Activated naive CD4-positive, alpha-beta T cell treated with anti-CD3 and anti-CD28 coated beads, Interleukin-2, amount 50 U/mL, for 24 hours (primary cell): ENCODE data around the gene TBC1D21.

Source experiments
- H3K27ac Mint-ChIP-seq: one replicate; pipeline ENCODE4 v1.8.0; 2021; ENCODE audit warnings: mild to moderate bottlenecking, mixed read lengths
- H3K27me3 Mint-ChIP-seq: one replicate; pipeline ENCODE4 v1.8.0; 2021; ENCODE audit warnings: mixed read lengths
- H3K36me3 Mint-ChIP-seq: one replicate; pipeline ENCODE4 v1.8.0; 2021; ENCODE audit warnings: mixed read lengths
- H3K4me1 Mint-ChIP-seq: one replicate; pipeline ENCODE4 v1.8.0; 2021; ENCODE audit warnings: mixed read lengths
- H3K4me3 Mint-ChIP-seq: one replicate; pipeline ENCODE4 v1.8.0; 2021; ENCODE audit warnings: mild to moderate bottlenecking, mixed read lengths
- H3K9me3 Mint-ChIP-seq: one replicate; pipeline ENCODE4 v1.8.0; 2021; ENCODE audit warnings: mixed read lengths

TBC1D21 gene

DNA sequence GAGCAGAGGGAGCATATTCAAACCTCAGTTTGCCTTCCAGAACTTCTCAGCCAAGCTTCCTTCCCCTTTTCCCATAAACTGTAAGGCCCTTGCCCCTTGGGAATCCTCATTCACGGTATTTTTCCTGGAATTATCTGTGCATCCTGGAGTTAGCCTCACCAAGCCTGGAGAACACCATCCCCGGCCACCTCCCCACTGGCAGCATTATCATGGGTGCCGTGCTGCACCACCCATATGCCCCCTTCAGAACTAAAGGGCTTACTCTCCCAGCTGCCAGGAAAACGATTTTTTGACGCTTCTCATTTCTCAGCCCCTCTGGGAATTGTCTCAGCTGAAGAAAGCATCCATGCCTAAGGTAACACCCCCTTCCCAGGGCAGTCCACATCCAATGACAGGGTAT, 20.9 kb upstream of the TBC1D21 start:
- Mint-ChIP-seq H3K4me1 (no peaks in the 10 kb centered on the region), H3K9me3 (no peaks in the 10 kb centered on the region), H3K27me3 (peaks cover 22% of the 10 kb centered on the region), H3K27ac (no peak overlapping the region), H3K36me3 (no peaks in the 10 kb centered on the region), H3K4me3 (no peak overlapping the region)

DNA sequence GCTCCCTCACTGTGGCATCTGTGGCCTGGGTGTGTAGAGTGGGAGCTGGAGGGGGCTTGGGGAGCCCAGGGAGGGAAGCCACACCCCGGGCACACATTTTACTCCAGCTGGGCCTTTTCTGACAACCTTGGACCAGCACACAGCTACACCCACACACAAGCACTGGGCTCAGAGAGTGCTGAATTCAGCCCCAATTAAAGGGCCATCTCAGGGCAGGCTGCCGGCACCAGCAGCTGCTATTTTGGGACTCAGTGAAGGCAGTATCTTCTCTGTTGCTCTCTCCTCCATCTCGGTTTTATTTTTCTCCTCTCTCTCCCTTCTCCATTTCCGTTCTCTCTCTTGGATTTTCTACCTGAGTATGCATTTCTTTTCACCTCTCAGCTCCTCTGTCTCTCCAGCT, 19.1 kb upstream of the TBC1D21 start:
- no peaks in the 10 kb centered on the region for H3K36me3 Mint-ChIP-seq
- H3K27me3 Mint-ChIP-seq: peaks cover 26% of the 10 kb centered on the region
- H3K4me3 Mint-ChIP-seq: no peak overlapping the region
- no peak overlapping the region for H3K27ac Mint-ChIP-seq
- H3K4me1 Mint-ChIP-seq: no peaks in the 10 kb centered on the region
- no peaks in the 10 kb centered on the region for H3K9me3 Mint-ChIP-seq

DNA sequence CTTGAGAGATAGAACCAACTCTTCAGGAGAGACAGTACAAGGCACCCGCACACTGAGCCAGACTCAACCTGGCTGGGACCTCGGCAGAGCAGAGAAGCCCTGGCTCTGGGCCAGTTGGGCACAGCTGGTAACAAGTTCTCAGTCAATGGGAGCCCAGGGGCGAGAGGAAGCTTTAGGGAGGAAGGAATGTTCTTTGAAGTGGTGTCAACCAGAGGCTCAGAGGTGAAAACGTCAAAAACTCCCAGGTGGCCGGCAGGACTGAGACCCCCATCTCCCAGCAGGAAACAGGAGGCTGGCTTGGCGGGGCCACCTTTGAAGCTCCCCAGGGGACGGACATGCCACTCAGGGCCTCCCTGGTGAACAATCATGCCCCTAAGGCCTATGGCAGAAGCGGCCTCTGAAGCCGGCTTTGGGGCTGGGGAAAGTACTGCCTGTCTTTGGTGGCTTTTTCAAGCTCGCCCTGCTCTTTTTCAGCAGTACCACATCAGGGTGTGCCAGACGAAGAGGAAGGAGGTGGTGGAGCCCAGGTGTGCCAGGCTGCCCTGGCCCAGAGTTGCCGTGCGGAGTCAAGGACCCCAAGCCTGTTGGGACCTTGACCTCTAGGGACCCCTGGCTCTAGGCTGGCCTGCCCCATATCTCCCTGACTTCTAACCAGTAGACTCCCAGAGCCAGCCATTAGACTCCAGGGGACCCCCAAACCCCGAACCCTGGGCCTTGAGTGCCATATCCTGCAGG, 16.7 kb upstream of the TBC1D21 start:
- no peaks in the 10 kb centered on the region for H3K9me3 Mint-ChIP-seq
- H3K27me3 Mint-ChIP-seq: peaks cover 26% of the 10 kb centered on the region
- H3K4me1 Mint-ChIP-seq: no peaks in the 10 kb centered on the region
- H3K36me3 Mint-ChIP-seq: no peaks in the 10 kb centered on the region
- H3K4me3 Mint-ChIP-seq: no peak overlapping the region
- no peak overlapping the region for H3K27ac Mint-ChIP-seq

DNA sequence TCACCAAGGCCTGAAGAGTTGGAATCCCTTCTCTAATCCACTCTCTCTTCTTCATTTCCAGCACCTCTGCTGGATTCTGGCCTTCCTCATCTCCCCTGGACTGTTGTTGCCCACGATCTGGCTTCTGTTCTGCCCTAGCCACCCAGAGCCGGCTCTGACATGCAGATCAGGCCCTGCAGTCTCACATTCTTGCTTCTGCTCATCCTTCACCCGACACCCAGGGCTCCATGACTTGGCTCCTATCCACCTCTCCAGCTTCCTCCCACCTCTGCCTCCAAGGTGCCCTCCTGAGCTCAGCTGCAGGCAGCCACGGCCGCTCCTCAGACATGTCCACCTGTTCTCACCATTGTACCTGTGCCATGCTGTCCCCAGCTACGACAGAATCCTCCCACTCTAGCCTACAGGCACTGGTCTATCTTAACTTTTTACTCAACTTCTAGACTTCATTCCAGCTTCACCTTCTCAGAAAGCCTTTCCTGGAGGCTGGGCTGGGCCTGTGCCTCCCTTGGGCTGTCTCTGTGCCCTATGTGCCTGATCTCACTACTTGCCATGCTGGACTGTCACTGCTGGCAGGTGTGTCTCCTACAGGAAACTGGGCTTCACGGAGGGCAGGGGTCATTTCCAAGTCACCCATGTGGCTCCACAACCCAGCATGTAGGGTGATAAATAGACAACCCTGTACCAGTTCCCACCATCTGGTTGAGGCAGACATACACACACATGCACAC, 16.0 kb upstream of the TBC1D21 start:
- H3K4me3 Mint-ChIP-seq: no peak overlapping the region
- no peaks in the 10 kb centered on the region for H3K9me3 Mint-ChIP-seq

DNA sequence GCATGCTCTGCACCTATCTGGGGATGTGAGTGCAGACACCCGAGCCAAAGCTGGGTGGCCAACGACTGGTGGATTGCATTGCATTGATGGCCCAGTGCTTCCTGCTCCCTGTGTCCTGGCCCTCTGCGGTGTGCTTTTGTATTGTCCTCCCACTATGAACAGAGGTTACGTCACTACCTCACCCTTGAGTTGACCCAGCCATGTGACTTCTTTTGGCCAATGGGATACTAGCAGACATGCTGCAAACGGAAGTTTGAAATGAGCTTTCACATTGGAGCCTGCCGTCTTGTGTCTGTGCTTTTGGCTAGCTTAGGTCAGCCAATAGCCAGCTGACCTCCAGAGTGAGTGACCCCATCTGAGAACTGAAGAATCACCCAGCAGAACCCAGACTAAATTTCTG, 15.3 kb upstream of the TBC1D21 start:
- no peaks in the 10 kb centered on the region for H3K4me1 Mint-ChIP-seq
- H3K27me3 Mint-ChIP-seq: peaks cover 17% of the 10 kb centered on the region
- H3K36me3 Mint-ChIP-seq: no peaks in the 10 kb centered on the region
- no peaks in the 10 kb centered on the region for H3K9me3 Mint-ChIP-seq
- no peak overlapping the region for H3K4me3 Mint-ChIP-seq
- H3K27ac Mint-ChIP-seq: no peak overlapping the region

More for the DNA sequence above, 16.0 kb upstream of the TBC1D21 start:
- no peak overlapping the region for H3K27ac Mint-ChIP-seq
- H3K36me3 Mint-ChIP-seq: no peaks in the 10 kb centered on the region
- peaks cover 22% of the 10 kb centered on the region for H3K27me3 Mint-ChIP-seq
- H3K4me1 Mint-ChIP-seq: no peaks in the 10 kb centered on the region

DNA sequence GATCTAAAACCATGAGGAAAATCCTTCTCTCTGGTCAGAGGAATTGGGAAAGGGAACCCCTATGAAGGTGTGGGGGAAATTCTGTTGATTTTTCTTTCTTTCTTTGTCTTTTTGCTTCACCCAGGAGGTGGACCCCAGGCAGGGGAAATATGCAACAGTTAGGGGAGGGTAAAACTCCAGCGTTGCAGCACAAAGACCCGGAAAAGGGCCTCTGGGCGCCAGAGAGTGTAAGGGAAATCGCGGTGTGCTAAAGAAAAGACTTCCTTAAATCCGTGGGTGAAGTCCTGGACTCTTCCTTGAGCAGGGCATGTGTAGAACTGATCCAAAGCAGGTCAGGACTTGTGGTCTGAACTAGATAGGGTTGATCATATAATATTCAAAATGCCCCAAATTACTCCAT, 11.1 kb upstream of the TBC1D21 start:
- Mint-ChIP-seq H3K36me3 (no peaks in the 10 kb centered on the region), H3K27ac (no peak overlapping the region), H3K4me3 (no peak overlapping the region), H3K27me3 (peaks cover 6% of the 10 kb centered on the region), H3K4me1 (peaks cover 17% of the 10 kb centered on the region), H3K9me3 (no peaks in the 10 kb centered on the region)

DNA sequence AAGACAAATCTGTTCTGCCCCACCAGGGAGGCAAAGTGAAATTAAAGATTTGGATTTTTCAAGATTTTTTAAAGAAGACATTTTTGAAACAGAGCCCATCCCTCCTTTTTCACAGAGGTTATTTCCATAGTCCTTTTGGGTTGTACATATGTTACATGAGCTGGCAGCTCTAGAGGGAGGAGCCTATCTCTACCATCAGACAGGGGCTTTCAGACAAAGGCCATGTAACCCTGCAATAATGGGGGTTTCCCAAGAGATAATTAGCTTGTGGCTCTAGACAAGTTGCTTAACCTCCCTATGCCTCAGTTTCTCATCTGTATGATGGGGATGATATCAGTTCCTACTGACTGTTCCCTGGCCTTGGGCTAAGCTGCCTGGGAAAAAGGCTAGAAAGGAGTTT, 8.0 kb upstream of the TBC1D21 start:
- Mint-ChIP-seq H3K4me1 (peaks cover 17% of the 10 kb centered on the region), H3K36me3 (no peaks in the 10 kb centered on the region), H3K27ac (no peak overlapping the region), H3K4me3 (no peak overlapping the region), H3K9me3 (no peaks in the 10 kb centered on the region), H3K27me3 (no peaks in the 10 kb centered on the region)

DNA sequence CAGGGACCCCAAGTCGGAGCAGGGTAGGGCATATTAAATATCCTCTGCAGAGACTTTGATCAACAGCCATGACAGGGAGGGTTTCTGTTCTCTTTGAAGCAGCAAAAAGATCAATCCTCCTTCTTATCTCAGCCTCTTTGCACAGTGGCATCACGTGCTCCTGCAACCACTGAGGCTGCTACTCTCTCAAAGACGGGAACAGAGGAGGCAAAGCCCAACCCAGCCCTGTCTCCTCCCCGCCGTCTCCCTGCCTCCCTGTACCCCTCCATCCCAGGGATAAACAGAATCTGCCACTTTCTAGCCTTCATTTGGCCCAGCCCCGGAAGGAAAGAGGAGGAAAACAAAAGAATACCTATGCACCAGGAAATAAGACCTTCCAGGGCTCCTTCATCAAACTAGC, 7.5 kb upstream of the TBC1D21 start:
- H3K4me1 Mint-ChIP-seq: peaks cover 17% of the 10 kb centered on the region

DNA sequence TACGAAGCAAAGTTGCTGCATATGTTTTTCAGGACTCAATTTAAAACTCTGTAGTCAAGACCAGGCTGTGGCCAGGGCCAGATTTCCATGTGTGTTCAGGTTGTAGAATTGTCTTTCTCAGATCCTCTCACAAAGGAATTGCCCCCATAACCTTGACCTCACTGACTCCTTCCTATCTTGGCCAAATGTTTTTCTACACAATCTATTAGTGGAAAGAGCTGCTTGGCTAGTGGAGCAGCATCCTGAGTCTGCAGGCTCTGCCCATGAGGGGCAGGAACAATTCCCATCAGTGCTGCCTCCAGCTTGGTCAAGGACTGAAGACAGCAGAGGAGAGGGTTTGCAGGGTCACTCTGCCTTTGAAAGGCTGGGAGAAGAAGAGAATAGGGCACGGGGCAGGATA, 6.9 kb upstream of the TBC1D21 start:
- Mint-ChIP-seq H3K4me1 (peaks cover 17% of the 10 kb centered on the region), H3K27ac (no peak overlapping the region), H3K27me3 (peaks cover 2% of the 10 kb centered on the region), H3K4me3 (no peak overlapping the region), H3K36me3 (no peaks in the 10 kb centered on the region), H3K9me3 (no peaks in the 10 kb centered on the region)

More for the DNA sequence above, 7.5 kb upstream of the TBC1D21 start:
- H3K27ac Mint-ChIP-seq: no peak overlapping the region
- H3K9me3 Mint-ChIP-seq: no peaks in the 10 kb centered on the region
- H3K4me3 Mint-ChIP-seq: no peak overlapping the region
- no peaks in the 10 kb centered on the region for H3K36me3 Mint-ChIP-seq
- peaks cover under 1% of the 10 kb centered on the region for H3K27me3 Mint-ChIP-seq

DNA sequence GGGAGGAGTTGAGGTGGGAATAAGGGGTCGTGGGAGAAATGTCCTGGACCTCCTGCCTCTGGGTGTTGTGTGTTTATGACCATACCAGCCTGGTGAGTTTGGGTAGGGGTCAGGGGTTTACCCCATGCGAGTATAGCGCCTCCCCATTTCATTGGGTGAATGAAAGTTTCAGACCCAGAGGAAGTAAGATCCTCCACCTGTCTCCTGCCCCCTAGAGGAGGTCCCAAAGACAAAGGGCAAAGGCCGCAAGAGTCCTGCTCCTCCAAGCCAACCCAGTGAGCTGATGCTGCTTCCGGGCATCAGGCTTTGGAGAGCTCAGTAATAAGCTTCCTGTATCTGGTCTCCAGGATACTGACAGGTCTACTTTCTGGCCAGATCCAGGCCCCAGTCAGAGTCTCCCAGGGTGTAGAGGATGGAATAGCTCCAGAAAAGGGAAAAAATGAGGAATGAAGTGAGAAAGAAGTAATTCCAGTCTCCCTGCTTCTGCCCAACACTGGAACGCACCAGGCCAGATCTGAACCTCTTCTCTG, 6.4 kb upstream of the TBC1D21 start:
- Mint-ChIP-seq H3K27me3 (peaks cover 2% of the 10 kb centered on the region), H3K4me3 (no peak overlapping the region), H3K9me3 (no peaks in the 10 kb centered on the region), H3K4me1 (peaks cover 17% of the 10 kb centered on the region), H3K27ac (no peak overlapping the region), H3K36me3 (no peaks in the 10 kb centered on the region)

DNA sequence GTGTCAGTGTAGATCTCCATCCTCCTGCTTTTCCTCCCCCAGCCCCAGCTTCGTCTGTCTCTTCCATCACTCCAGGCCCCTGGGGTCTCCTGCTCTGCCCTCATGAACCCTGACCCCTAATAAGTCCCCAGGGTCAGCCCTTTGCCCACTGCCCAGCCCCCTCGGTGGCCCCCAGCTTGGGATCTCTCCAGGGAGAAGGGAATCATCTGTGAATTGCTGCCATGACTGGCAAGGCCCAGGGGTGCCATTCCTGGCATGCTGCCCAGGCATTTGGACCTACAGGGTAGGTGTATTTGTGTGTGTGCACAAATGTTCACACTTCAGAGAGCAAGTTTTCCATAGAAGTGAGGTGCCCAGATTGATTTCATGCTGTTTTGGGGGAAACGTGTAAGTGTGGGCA, 5.9 kb upstream of the TBC1D21 start:
- Mint-ChIP-seq H3K9me3 (no peaks in the 10 kb centered on the region), H3K36me3 (no peaks in the 10 kb centered on the region), H3K27ac (no peak overlapping the region), H3K27me3 (peaks cover 6% of the 10 kb centered on the region), H3K4me1 (peaks cover 17% of the 10 kb centered on the region), H3K4me3 (no peak overlapping the region)

DNA sequence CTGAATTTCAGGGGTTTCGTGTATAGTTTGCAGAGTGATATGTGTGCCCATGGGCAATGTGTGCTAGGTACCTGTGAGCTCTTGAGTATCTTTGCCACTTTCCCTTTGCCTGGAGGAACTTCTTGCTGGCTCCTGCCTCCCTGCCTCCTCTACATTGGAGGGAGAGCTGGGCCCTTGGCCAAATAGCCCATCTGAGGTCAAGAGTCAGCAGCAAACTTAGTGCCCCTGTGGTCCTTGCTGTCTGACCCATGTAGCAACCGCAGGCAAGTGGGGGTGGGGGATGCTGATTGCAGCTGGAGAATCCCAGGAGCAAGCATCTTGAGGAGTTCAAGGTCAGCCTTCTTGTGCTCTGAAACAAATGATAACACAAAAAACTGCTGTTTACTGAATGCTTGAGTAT, 5.4 kb upstream of the TBC1D21 start:
- H3K4me3 Mint-ChIP-seq: no peak overlapping the region
- H3K9me3 Mint-ChIP-seq: no peaks in the 10 kb centered on the region
- no peaks in the 10 kb centered on the region for H3K36me3 Mint-ChIP-seq
- peaks cover 17% of the 10 kb centered on the region for H3K4me1 Mint-ChIP-seq
- H3K27me3 Mint-ChIP-seq: peaks cover 12% of the 10 kb centered on the region
- H3K27ac Mint-ChIP-seq: no peak overlapping the region

DNA sequence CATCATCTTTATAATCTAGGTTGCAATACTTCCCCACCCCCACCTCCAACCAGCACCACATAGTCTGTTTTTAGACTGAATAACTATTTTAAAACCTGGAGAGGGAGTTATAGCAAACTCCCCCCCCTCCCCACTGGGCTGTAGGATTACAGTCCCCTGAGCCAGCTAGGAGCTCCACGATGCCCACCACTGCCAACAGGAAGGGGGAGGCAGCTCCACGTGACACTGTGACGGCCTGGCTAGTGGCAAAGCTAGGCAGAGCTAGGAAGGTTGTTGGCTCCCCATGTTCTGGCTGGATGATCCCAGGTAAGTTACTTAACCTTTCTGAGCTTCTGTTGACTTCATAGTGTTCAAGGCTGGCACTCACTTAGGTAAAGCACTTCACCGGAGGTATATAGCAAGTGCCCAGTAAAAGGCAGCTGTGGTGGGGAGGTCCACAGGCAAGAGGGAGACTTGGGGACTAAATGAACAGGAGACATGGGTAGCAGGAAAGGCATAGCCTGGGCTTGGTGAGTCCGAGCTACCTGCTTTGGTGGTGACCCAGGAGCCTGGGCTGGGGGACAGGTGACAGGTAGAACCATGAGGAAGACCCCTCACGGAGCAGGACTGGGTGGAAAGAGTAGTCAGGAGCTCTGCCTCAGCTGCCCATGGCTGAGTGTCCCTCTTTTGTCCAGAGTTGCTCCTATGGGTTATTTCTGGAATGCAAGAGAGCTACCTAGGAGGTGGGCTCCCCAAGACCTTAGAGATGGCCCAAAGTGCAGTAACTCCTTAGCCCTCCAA, 4.0 kb upstream of the TBC1D21 start:
- peaks cover 16% of the 10 kb centered on the region for H3K27me3 Mint-ChIP-seq
- H3K4me3 Mint-ChIP-seq: no peak overlapping the region
- H3K4me1 Mint-ChIP-seq: peaks cover 17% of the 10 kb centered on the region
- no peaks in the 10 kb centered on the region for H3K36me3 Mint-ChIP-seq
- H3K9me3 Mint-ChIP-seq: no peaks in the 10 kb centered on the region
- peak overlapping the region; percentile 80 for H3K27ac Mint-ChIP-seq

DNA sequence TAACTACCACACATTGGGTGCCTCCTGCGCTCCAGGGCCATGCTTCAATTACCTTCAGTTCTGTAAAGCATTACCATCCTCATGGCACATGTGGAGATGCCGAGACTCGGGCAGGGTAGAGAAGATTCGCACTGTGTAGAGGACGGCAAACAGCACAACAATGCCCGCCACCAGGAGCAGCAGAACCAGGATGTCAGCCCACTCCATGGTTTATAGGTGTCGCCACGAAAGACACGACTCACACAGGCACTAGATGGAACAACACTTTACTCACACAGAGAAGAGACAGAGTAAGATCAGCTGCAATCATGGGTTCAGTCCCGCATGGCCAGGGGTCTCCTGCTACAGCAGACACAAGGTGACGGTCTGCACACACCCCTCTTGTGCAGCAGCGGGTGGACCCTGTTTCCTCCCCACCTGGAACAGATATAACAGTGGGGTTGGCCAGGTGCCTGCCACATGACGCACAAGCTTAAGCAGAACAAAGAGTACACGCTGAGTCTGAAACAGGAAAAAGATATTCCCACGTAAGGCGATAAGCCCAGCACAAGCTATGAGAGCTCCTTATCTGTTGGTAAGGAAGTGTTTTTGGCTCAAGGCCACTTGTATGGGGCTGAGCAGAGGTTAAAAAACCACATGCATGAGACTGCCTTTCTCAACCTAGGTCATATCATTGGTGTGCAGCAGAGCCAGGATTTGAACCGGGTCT, 2.5 kb upstream of the TBC1D21 start:
- no peaks in the 10 kb centered on the region for H3K36me3 Mint-ChIP-seq
- no peak overlapping the region for H3K4me3 Mint-ChIP-seq
- peaks cover 9% of the 10 kb centered on the region for H3K4me1 Mint-ChIP-seq
- no peaks in the 10 kb centered on the region for H3K9me3 Mint-ChIP-seq
- H3K27ac Mint-ChIP-seq: no peak overlapping the region
- peaks cover 17% of the 10 kb centered on the region for H3K27me3 Mint-ChIP-seq

DNA sequence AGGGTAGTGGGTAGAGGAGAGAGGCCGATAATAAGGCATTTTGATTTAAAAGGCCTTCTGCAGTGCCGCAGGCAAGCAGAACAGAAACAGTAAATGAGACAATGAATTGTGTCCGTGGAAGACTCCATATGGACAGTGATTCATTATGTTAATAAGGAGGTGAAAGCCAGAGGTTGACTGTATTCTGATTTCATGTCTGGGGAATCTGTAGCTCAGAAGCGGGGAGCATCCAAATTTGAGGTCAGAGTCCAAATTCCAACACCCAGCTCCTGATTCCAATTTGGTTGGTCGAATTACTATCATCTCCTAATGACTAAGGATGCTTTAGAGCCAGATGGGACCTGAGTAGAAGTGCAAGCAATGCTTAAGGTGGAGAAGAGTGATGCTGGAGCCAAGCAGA, 1.0 kb upstream of the TBC1D21 start:
- H3K4me3 Mint-ChIP-seq: no peak overlapping the region
- peaks cover 20% of the 10 kb centered on the region for H3K27me3 Mint-ChIP-seq
- H3K4me1 Mint-ChIP-seq: no peaks in the 10 kb centered on the region
- H3K27ac Mint-ChIP-seq: no peak overlapping the region
- no peaks in the 10 kb centered on the region for H3K36me3 Mint-ChIP-seq
- H3K9me3 Mint-ChIP-seq: no peaks in the 10 kb centered on the region
